ENCODE measurements around the gene NISCH.

Gene NISCH

DNA sequence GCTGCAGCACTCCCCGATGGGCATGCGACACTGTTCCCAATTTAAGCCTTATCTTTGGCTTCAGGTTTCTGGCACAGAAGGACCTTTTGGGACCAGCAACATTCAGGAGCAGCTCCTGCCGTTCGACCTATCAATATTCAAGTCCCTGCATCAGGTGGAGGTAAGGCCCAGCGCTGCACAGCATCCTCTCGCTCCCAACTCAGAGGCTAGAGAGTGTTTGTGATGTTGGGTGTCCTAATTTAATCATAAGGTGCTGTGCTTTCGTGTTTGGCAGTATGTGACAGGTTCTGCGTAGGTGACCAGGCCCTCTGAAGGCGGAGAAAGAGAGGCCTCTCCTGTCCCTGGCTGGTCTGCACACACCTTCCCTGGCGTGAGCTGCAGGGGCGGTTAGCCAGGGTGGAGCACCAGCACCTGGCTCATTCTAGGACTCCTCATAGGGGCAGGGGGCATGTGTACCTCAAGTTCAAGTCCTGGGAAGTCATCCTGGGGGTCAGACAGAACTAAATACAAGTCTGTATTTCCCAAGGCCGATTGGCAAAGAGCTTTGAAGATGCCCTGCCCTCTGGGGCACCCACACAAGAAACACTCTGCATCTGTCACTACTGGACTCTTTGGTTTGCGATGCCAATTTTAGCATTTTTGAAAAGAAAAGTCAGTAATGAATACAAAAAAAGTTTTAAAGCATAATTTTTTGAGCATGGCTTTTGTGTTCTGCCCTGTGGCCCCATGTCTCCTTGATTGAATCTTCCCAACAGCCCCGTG, 17.0 kb downstream of the NISCH start:
- DNase-seq = no peak

DNA sequence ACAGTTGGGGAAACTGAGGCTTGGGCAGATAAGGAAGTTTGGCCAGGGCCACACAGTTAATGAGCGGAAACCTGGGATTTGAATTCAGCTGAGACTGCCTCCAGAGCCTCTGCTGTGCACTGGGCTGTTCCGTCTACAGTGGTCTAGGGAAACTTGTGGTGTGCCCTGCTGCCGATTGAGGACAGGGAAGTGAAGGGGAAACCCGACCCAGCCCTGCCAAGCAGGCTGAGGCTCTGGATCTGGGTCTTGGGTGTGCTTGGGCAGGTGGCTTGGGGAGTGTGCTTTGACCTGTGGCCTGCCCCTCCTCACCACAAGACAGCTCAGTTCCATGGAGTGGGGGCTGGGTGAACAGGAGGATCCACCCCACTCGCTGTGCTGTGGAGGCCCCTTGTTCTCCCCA, 17.6 kb downstream of the NISCH start:
- no peak for DNase-seq

DNA sequence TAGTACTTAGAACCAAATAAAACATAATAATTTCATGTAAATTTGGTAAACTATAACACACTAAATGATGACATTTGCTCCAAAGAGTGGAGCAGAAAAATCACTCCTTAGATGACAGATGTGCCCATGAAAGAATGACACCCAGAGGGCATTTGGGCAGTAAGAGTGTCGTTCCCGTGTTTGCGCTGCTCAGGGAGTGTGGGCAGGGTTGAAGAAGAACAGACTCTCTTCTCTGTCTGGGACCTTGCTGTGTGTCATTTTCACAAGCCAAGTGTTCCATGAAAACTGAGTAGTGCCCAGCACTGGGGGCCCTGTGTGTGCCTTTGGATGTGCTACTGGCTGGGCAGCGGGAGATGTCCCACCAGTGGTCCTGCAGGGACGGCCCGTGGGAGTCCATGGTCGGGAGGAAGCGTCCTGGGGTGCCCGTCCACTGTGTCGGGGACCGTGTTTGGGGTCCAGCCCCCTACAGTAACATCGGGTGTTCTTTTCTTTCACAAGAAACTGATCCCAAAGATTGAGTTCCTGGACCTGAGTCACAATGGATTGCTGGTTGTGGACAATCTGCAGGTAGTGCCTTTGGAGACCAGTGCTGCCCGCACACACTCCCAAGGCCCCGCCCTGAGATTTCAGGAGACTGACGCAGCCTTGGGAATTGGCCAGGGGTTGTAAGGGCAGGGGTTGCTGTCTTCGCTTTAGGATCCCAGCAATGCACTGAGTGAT, 21.8 kb downstream of the NISCH start:
- no peak for DNase-seq

DNA sequence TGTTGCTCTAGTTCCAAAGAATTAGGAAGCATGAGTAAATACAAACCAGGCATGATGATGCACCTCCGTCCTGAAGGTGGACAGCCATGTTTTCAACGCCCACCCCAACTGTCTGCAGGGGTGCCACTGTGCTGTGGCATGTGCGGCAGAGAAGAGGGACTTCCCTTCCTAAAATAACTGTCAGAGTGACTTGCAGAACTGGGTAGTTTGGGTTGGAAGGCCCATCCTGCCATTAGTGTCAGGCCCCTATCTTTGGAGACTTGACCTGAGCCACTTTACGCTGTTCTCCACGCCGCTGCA, 22.3 kb downstream of the NISCH start:
- DNase-seq = no peak

DNA sequence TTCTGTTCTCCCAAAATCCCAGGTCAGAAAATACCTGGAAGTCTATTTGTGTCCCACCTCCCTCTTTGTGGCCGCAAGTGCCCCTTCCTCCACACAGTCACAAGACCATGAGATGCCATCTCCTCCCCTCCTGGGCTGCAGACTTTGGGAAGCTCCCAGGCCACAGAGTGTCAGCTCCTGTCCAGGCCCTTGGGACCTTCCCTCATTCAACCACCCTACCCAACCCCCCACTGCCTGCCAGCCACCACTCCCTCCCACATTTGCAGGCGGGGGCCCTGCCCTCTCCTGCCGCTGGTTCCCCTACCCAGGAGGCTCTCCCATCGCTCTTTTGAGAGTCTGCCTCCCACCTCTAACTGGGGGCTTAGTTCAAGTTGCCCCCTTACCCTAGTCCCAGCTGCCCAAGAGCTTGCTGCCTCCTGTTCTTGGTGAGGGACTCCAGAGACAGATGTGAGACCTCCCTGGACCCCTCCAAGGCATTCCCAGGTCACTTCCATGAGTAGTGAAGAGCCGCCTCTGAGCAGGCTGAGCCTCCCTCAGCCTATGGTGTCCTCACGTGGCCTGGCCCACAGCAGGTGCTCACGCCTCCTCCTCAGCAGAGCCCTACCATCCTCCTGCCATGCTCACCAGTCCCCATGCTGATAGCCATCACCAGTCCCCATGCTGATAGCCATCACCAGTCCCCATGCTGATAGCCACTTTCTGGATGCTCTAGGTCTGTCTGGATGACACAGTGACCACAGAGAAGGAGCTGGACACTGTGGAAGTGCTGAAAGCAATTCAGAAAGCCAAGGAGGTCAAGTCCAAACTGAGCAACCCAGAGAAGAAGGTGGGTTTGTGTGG, 23.9 kb downstream of the NISCH start:
- no peak for DNase-seq

DNA sequence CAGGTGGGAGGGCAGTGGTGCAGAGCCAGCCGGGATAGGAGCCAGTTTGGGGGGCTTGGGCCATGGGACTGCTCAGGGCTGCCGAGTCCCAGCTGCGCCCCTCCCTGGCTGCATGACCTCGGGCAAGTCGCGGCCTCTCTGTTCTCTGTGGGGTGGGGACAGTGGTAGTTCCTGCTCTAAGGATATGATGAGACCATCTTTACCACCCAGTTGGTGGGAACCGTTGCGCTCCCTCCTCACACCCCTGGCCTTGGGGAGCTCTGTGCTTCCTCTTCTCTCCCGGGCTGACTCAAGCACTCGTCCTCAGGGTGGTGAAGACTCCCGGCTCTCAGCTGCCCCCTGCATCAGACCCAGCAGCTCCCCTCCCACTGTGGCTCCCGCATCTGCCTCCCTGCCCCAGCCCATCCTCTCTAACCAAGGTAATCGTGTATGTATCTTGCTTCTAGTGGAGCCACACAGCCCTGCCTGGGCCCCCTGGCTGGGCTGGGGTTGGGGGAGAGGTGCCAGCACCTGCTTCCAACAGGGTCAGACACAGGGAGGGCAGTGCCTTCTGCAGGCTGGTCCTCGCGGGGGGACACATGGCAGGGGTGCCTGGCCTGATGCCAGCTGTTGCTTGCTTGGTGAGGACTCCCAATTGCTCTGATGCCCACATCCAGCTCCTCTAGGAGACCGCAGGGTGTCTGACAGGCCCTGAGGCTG, 24.6 kb downstream of the NISCH start:
- DNase-seq = no peak

DNA sequence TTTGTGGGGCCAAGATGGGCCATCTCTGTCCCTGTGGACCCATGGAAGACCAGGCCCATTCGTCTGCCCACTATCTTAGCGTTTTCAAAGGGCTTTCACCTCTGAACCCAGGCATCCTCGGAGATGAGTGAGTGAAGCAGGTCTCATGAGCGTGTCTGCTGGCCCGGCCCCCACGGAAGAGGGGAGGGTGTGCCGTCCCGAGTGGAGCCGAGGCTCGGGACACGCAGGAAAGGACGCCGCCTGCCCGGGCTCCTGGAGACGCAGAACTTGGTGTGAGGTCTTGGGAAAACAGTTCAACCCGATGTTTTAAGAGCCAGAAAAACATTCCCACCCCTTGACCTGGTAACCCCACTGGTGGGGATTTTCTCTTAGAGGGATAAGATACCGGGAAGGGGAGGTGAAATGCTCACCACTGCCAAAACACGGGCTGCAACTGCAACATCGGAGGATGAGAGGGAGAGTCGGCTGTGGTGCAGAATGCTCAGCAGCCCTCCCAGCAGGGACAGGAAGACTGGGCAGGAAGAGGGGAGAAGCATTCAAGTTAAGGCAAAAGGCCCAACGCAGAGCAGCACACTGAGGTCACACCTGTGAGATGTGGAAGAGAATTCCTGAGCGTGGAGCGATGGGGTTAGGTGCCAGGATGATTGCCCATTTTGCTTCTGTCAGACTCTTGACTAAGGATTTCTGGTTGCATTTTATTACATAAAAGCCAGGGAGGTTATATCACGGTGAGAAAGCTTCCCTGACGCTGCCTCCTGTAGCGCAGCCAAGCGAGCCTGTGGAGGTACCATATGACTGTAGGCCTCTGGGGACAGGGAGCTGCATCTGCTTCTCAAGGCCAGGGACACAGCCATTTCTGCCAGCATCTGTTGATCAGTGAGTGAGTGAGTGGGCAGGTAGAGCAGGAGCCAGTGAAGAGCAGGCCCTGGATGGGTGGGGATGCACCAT, 25.6 kb downstream of the NISCH start:
- no peak for DNase-seq

DNA sequence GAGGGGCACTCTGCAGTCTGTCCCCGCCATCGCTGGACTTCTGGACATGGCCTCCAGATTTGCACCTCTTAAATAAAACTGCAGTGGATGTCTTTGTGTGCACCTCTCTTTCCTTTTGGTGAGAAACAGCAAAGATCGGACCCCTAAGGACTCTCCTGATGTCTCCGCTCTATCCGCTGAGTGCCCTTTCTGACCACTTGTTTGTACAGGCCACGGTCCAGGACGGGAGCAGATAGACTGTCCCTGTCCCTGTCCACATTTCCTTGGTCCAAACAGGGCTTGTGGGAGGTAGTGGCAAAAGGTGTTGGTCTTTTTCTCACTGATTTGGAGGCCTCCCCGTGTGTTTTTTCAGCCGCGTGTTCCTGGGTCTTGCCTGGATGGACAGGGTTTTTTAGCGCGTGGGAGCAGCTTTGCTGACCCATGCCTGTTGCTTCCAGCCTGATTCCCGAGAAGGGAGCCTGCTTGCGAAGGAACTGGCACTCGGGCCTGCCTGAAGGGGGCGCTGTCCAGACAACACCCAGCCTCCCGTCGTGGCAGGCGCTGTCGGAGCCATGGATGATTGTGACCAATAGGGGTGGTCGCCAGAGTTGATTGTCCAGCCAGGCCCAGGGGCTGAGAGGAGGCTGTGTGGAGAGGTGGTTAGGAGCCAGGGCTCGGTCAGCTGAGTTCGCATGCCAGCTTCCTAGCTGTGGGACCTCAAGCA, 26.6 kb downstream of the NISCH start:
- DNase-seq = no peak

DNA sequence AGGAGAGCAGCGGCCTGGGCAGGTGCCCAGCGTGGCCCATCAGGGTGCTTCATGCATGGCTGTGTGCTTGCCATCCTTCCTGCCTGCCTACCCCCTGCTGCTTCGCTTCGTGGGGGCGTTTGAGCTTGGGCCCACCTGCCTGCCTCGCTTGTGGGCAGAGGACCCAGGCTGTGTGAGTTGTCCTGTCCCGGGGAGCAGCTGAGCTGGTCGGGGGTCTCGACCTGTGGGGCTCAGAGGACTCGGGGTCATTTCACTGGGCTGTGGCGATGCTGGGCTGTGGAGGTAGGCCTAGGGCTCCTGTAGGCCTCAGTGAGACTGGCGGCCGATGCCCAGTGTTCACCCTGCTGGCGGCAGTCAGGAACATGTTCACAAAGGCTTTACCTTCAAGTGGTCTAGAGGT, 27.7 kb downstream of the NISCH start:
- no peak for DNase-seq

DNA sequence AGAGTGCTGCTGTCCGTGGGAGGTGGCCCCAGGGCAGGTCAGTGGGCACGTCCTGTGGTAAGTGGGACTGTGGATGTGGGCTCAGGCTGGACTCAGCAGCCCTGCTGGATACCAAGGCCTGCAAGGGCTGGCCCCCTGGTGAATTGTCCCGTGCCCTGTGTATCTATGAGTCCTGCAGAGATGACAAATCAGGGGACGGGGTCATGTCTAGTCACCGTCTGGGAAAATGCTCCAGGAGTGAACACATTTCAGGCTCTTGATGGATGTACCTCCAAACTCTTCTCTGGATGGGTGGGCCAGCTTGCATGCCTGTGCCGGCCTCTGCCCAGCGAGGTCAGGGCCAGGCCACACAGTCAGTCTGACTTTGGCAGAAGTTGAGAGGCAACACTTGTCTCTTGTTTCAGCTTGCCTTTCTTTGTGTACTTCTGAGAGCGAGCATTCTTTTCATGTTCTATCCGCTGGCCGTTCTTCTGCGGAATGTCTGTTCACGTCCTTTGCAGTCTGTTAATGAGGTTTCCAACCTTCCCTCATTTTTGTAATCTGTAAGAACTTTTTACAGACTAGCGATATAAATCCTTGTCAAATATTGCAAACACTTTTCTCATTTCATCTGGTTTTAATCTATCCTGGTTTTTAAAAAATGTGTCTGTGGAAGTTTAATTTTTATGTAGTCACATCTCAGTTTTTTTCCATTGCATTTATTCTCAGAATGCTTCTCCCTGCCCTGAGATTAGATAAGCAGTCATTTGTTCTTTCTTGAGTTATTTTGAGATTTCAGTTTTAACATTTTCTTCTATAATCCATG, 28.4 kb downstream of the NISCH start:
- no peak for DNase-seq

DNA sequence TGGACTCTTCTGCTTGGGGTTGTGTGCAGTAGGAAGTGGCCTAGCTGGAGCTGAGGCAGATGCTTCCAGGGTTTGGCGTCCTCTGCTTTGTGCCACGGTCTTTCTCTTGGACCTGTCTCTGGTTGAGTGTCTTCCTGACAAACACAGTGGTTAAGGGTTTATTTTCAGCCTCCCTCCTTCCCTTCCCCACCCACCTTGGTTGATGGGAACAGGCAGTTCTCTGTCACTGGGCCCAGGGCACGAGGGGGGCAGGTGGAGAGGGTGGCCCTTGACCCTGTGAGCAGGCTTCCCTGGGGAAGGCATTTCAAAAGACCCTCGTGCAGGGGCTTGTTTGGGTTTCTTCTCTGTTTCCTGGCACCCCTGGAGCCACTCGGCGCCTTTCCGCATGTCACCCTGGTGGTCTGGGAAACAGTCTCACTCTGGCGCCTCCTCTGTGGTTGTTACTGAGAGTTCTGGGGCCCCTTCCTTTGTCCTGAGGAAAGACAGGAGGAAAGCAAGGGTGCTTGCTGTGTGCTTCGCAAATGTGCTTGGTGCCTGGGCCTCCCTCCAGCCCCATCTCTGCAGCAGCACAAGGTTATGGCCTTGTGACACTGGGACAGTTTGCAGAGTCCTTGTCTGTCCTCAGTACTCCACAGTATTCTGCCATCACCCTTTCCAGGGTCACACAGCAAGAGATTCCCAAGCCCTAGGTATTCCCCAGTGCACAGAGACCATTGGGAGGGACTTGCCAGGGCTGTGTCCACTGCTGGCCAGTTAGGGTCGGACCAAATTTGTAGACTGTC, 29.5 kb downstream of the NISCH start:
- no peak for DNase-seq

DNA sequence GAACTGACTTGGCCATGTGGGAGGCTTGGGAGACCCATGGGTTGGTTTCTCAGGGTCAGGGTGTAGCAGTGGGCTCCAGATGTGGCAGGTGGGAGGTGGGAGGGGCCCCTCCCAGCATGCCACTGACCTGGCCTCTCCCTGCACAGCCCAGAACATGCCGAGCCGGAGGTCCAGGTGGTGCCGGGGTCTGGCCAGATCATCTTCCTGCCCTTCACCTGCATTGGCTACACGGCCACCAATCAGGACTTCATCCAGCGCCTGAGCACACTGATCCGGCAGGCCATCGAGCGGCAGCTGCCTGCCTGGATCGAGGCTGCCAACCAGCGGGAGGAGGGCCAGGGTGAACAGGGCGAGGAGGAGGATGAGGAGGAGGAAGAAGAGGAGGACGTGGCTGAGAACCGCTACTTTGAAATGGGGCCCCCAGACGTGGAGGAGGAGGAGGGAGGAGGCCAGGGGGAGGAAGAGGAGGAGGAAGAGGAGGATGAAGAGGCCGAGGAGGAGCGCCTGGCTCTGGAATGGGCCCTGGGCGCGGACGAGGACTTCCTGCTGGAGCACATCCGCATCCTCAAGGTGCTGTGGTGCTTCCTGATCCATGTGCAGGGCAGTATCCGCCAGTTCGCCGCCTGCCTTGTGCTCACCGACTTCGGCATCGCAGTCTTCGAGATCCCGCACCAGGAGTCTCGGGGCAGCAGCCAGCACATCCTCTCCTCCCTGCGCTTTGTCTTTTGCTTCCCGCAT, 31.8 kb downstream of the NISCH start:
- no peak for DNase-seq

DNA sequence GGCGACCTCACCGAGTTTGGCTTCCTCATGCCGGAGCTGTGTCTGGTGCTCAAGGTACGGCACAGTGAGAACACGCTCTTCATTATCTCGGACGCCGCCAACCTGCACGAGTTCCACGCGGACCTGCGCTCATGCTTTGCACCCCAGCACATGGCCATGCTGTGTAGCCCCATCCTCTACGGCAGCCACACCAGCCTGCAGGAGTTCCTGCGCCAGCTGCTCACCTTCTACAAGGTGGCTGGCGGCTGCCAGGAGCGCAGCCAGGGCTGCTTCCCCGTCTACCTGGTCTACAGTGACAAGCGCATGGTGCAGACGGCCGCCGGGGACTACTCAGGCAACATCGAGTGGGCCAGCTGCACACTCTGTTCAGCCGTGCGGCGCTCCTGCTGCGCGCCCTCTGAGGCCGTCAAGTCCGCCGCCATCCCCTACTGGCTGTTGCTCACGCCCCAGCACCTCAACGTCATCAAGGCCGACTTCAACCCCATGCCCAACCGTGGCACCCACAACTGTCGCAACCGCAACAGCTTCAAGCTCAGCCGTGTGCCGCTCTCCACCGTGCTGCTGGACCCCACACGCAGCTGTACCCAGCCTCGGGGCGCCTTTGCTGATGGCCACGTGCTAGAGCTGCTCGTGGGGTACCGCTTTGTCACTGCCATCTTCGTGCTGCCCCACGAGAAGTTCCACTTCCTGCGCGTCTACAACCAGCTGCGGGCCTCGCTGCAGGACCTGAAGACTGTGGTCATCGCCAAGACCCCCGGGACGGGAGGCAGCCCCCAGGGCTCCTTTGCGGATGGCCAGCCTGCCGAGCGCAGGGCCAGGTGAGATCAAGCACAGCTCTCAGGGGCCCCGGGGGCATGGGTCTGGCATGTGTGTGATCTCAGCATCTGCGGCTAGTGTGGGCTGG, 32.6 kb downstream of the NISCH start:
- no peak for DNase-seq

DNA sequence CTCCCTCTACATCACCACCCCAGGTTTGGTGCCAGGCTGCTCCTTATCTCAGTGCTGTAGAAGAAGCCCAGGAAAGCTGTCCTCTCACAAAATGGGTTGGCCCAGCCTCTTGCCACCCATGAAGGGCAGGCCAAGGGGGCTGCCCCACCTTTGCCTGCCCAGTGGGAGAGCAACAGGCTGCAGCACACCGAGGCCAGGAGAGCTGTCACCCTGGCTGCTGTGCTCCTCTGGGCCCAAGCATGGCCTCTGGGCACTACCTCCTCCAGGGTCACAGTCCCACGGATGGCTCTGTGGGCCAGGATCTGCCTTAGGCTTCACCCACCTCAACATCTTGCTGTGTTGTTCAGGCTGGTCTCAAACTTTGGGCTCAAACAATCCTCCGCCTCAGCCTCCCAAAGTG, 33.3 kb downstream of the NISCH start:
- no peak for DNase-seq

DNA sequence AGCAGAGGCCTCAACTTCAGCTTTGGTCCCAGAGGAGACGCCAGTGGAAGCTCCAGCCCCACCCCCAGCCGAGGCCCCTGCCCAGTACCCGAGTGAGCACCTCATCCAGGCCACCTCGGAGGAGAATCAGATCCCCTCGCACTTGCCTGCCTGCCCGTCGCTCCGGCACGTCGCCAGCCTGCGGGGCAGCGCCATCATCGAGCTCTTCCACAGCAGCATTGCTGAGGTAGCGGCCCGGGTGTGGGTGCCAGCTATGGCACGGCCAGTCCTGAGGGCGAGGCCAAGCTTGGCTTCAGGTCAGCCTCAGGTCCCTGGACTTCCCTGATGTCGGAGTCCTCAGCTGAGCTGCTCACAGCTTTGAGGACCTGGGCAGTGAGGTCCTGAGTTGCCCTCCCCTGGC, 34.0 kb downstream of the NISCH start:
- DNase-seq = no peak

DNA sequence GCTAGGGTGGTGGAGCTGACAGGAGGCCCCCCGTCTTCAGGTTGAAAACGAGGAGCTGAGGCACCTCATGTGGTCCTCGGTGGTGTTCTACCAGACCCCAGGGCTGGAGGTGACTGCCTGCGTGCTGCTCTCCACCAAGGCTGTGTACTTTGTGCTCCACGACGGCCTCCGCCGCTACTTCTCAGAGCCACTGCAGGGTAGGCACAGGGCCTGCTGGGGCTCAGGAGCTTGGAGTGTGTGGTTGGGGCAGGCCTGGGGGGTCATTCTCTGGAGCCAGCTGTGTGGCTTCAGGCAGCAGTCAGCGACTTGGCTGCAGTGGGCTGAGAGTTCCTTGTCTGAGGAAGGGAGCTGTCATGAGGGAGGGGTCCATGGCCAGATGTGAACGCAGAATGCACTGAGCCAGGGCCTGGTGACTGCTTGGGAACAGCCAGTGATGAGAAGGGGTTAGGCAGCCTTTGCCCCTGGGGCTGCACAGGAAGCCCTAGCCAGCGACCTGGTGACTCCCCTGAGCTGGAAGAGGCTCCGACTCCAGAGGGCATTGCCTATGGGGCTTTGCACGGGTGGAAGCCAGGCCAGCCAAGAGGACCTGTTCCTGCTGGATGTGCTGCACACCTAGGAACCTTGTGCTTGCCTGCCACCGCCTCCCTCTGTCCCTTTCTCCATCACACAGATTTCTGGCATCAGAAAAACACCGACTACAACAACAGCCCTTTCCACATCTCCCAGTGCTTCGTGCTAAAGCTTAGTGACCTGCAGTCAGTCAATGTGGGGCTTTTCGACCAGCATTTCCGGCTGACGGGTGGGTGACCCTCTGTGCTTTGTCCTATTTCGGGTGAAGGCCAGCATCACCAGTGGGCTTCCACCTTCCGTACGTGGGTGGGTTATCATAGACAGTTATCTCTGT, 34.9 kb downstream of the NISCH start:
- DNase-seq = no peak

Measured in activated T-cell treated with anti-CD3 and anti-CD28 coated beads for 4 hours (primary cell).